Subcutaneous abdominal adipose tissue (tissue), 5 donors: ENCODE data around the gene PPARA.

Experiments
- H3K27ac ChIP-seq: one replicate; pipeline ENCODE4 v1.7.0; 2013; ENCODE audit warnings: low read depth, mild to moderate bottlenecking, inconsistent platforms, low read length, moderate library complexity
- H3K27me3 ChIP-seq, 5 donors: one replicate each; pipeline ENCODE4 v1.7.0; 2013; ENCODE audit warnings: low read length in 5 of 5, inconsistent platforms in 1 of 5; ENCODE audit not compliant: control insufficient read depth in 5 of 5, insufficient read depth in 4 of 5
- H3K36me3 ChIP-seq, 5 donors: one replicate each; pipeline ENCODE4 v1.7.0; 2013; ENCODE audit warnings: low read length in 5 of 5; ENCODE audit not compliant: control insufficient read depth in 5 of 5, insufficient read depth in 5 of 5
- H3K4me1 ChIP-seq, 5 donors: one replicate each; pipeline ENCODE4 v1.7.0; 2013; ENCODE audit warnings: low read length in 5 of 5, mild to moderate bottlenecking in 3 of 5, moderate library complexity in 1 of 5; ENCODE audit not compliant: control insufficient read depth in 5 of 5, insufficient read depth in 5 of 5
- H3K4me3 ChIP-seq, 5 donors: one replicate each; pipeline ENCODE4 v1.7.0; 2013; ENCODE audit warnings: low read length in 5 of 5, low read depth in 1 of 5
- H3K9ac ChIP-seq, 5 donors: one replicate each; pipeline ENCODE4 v1.7.0; 2013; ENCODE audit warnings: low read length in 5 of 5, mild to moderate bottlenecking in 4 of 5, moderate library complexity in 3 of 5
- H3K9me3 ChIP-seq, 5 donors: one replicate each; pipeline ENCODE4 v1.7.0; 2013; ENCODE audit warnings: low read length in 5 of 5; ENCODE audit not compliant: control insufficient read depth in 5 of 5
- donor health status: healthy.
- donor health status: healthy.
- donor health status: healthy.
- donor health status: healthy.
- donor health status: healthy.

Gene PPARA

GRCh38 chr22:46224044-46224897, 73.9 kb downstream of the PPARA start:
- peaks cover 10 to 58% (median 42%) of the 10 kb centered on the region in 5 donors for H3K36me3 ChIP-seq
- no peaks in the 10 kb centered on the region for H3K9me3 ChIP-seq
- no peaks in the 10 kb centered on the region for H3K27me3 ChIP-seq
- no peaks in the 10 kb centered on the region for H3K4me1 ChIP-seq
- no peak overlapping the region for H3K9ac ChIP-seq
- no peak overlapping the region for H3K4me3 ChIP-seq
- no peak overlapping the region for H3K27ac ChIP-seq

- Histone ChIP-seq H3K36me3 (peaks cover 6 to 51% (median 36%) of the 10 kb centered on the region in 5 donors), H3K9ac (no peak overlapping the region), H3K27me3 (no peaks in the 10 kb centered on the region), H3K9me3 (no peaks in the 10 kb centered on the region), H3K4me1 (no peaks in the 10 kb centered on the region), H3K27ac (no peak overlapping the region), H3K4me3 (no peak overlapping the region)
Observed at GRCh38 chr22:46224898-46225290, 74.6 kb downstream of the PPARA start.

GRCh38 chr22:46225631-46226030, 75.3 kb downstream of the PPARA start:
- H3K27me3 ChIP-seq: no peaks in the 10 kb centered on the region
- H3K27ac ChIP-seq: no peak overlapping the region
- no peaks in the 10 kb centered on the region for H3K4me1 ChIP-seq
- peaks cover 4 to 44% (median 29%) of the 10 kb centered on the region in 5 donors for H3K36me3 ChIP-seq
- H3K9me3 ChIP-seq: no peaks in the 10 kb centered on the region
- H3K9ac ChIP-seq: no peak overlapping the region
- H3K4me3 ChIP-seq: no peak overlapping the region

GRCh38 chr22:46226577-46226976, 76.3 kb downstream of the PPARA start:
- H3K4me3 ChIP-seq: no peak overlapping the region
- H3K9ac ChIP-seq: no peak overlapping the region
- H3K9me3 ChIP-seq: no peaks in the 10 kb centered on the region
- peaks cover 4 to 38% (median 24%) of the 10 kb centered on the region in 5 donors for H3K36me3 ChIP-seq
- no peaks in the 10 kb centered on the region for H3K4me1 ChIP-seq
- H3K27me3 ChIP-seq: no peaks in the 10 kb centered on the region
- no peak overlapping the region for H3K27ac ChIP-seq

GRCh38 chr22:46229701-46230100, 79.4 kb downstream of the PPARA start:
- H3K27ac ChIP-seq: no peak overlapping the region
- no peaks in the 10 kb centered on the region for H3K9me3 ChIP-seq
- H3K36me3 ChIP-seq: peaks cover 2 to 23% (median 19%) of the 10 kb centered on the region in 5 donors
- no peaks in the 10 kb centered on the region for H3K27me3 ChIP-seq
- H3K4me3 ChIP-seq: no peak overlapping the region
- peaks cover 0 to 6% (median 0%) of the 10 kb centered on the region in 5 donors for H3K4me1 ChIP-seq
- no peak overlapping the region for H3K9ac ChIP-seq

GRCh38 chr22:46230262-46230901, 80.1 kb downstream of the PPARA start:
- H3K9ac ChIP-seq: no peak overlapping the region
- H3K9me3 ChIP-seq: no peaks in the 10 kb centered on the region
- no peaks in the 10 kb centered on the region for H3K27me3 ChIP-seq
- H3K27ac ChIP-seq: no peak overlapping the region
- H3K36me3 ChIP-seq: peaks cover 4 to 28% (median 21%) of the 10 kb centered on the region in 5 donors
- H3K4me3 ChIP-seq: no peak overlapping the region
- peaks cover 0 to 6% (median 0%) of the 10 kb centered on the region in 5 donors for H3K4me1 ChIP-seq

DNA sequence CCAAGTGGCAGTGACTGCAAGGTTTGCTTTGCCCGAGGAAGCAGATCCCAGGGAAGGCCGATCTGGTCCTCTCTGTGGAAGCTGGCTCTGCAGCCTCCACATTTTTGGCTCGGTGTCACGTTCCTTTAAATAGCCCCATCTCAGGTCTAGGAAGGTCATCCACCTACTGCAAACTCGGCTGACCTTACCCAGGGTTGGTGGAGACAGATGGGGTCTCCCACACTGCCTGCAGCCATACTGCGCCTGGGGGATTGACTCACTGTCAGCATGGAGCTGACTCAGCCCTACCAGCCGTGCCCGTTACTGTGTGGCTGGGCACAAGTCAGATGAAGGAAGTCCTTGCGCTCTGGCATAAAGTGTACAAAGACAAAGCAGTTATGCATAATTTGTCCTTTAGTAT, 82.9 kb downstream of the PPARA start:
- Histone ChIP-seq H3K27ac (no peak overlapping the region), H3K9me3 (no peaks in the 10 kb centered on the region), H3K4me1 (peaks cover 0 to 6% (median 0%) of the 10 kb centered on the region in 5 donors), H3K9ac (no peak overlapping the region), H3K36me3 (peaks cover 7 to 40% (median 30%) of the 10 kb centered on the region in 5 donors), H3K27me3 (no peaks in the 10 kb centered on the region), H3K4me3 (no peak overlapping the region)

GRCh38 chr22:46234969-46235368, 84.6 kb downstream of the PPARA start:
- H3K27ac ChIP-seq: no peak overlapping the region
- no peaks in the 10 kb centered on the region for H3K9me3 ChIP-seq
- H3K36me3 ChIP-seq: peaks cover 7 to 55% (median 46%) of the 10 kb centered on the region in 5 donors
- no peak overlapping the region for H3K4me3 ChIP-seq
- no peaks in the 10 kb centered on the region for H3K27me3 ChIP-seq
- H3K4me1 ChIP-seq: peaks cover 0 to 6% (median 2%) of the 10 kb centered on the region in 5 donors
- no peak overlapping the region for H3K9ac ChIP-seq

GRCh38 chr22:46237453-46238124, 87.3 kb downstream of the PPARA start:
- peaks cover 4 to 49% (median 38%) of the 10 kb centered on the region in 5 donors for H3K36me3 ChIP-seq

DNA sequence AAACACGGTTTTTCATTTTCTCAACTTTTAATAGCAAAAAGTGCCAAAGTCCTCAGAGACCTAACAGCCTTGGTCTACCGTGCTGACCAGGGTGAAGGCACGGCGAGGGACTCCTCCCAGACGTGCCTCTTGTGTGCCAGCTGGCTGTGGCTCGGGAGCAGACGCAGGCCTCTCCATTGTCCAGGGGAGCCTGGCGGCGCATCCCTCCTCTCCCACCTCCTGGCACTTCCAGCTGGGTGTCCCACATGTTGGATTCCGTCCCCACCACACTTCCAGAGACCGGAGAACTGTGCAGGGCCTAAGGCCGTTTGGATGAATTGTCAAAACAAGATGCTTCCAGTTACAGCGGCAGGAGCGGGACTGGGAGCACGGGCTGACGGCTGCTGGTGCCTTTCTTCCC, 88.2 kb downstream of the PPARA start:
- H3K27ac ChIP-seq: no peak overlapping the region
- H3K4me1 ChIP-seq: peaks cover 0 to 5% (median 0%) of the 10 kb centered on the region in 5 donors
- peaks cover 4 to 49% (median 44%) of the 10 kb centered on the region in 5 donors for H3K36me3 ChIP-seq
- no peaks in the 10 kb centered on the region for H3K27me3 ChIP-seq
- no peaks in the 10 kb centered on the region for H3K9me3 ChIP-seq
- H3K4me3 ChIP-seq: no peak overlapping the region
- H3K9ac ChIP-seq: no peak overlapping the region

More at GRCh38 chr22:46237453-46238124, 87.3 kb downstream of the PPARA start:
- Histone ChIP-seq H3K4me3 (no peak overlapping the region), H3K4me1 (peaks cover 0 to 6% (median 2%) of the 10 kb centered on the region in 5 donors), H3K9ac (no peak overlapping the region), H3K27me3 (no peaks in the 10 kb centered on the region), H3K27ac (no peak overlapping the region), H3K9me3 (no peaks in the 10 kb centered on the region)
